KMS-11 (cell line): ENCODE data around the gene ZFHX2.

ENCODE experiments used
- H2AFZ ChIP-seq: fragments of 200-600 bp; sonication (generic); 2 replicates; pipeline ENCODE4 v1.6.1; 2016; ENCODE audit warnings: antibody characterized with exemption, mixed run types, low read depth
- H3K27ac ChIP-seq: fragments of 200-600 bp; sonication (generic); 2 replicates; pipeline ENCODE4 v1.6.1; 2016; ENCODE audit warnings: mild to moderate bottlenecking, mixed run types
- H3K27me3 ChIP-seq: fragments of 200-600 bp; sonication (generic); 2 replicates; pipeline ENCODE4 v1.6.1; 2017; ENCODE audit warnings: mild to moderate bottlenecking, low read depth, mixed run types, moderate library complexity; ENCODE audit not compliant: insufficient read depth
- H3K36me3 ChIP-seq: fragments of 200-600 bp; sonication (generic); 2 replicates; pipeline ENCODE4 v1.6.1; 2017; ENCODE audit warnings: mild to moderate bottlenecking, mixed run types; ENCODE audit not compliant: insufficient read depth
- H3K4me1 ChIP-seq: fragments of 200-600 bp; sonication (generic); 2 replicates; pipeline ENCODE4 v1.6.1; 2016; ENCODE audit warnings: mild to moderate bottlenecking, low read depth, mixed run types; ENCODE audit not compliant: poor library complexity, severe bottlenecking
- H3K4me2 ChIP-seq: fragments of 200-600 bp; sonication (generic); 2 replicates; pipeline ENCODE4 v1.7.0; 2016; ENCODE audit warnings: mild to moderate bottlenecking, mixed run types
- H3K4me3 ChIP-seq: fragments of 200-600 bp; sonication (generic); IDR thresholded peaks from 2 replicates; pipeline ENCODE4 v1.6.1; 2017; ENCODE audit warnings: low read depth, low read length, mixed read lengths; ENCODE audit not compliant: insufficient read depth
- H3K79me2 ChIP-seq: fragments of 200-600 bp; sonication (generic); 2 replicates; pipeline ENCODE4 v1.6.1; 2016; ENCODE audit warnings: low read depth, mixed run types; ENCODE audit not compliant: insufficient read depth
- H3K9ac ChIP-seq: fragments of 200-600 bp; sonication (generic); 2 replicates; pipeline ENCODE4 v1.6.1; 2016; ENCODE audit warnings: mild to moderate bottlenecking, mixed run types
- H4K20me1 ChIP-seq: fragments of 200-600 bp; sonication (generic); 2 replicates; pipeline ENCODE4 v1.6.1; 2016; ENCODE audit warnings: mild to moderate bottlenecking, mixed run types; ENCODE audit not compliant: insufficient read depth
- CTCF ChIP-seq: fragments of 200-600 bp; sonication (generic); conservative IDR thresholded peaks from 2 replicates; pipeline ENCODE4 v1.6.1; 2017; ENCODE audit warnings: low read depth, mild to moderate bottlenecking, antibody characterized with exemption, low read length, moderate library complexity, mixed read lengths

ZFHX2 gene

GRCh38 chr14:23578560-23579310 is 27.2 kb upstream of the ZFHX2 start, which contains the start of gene JPH4:
TSS of gene JPH4 (minus strand) at chr14:23578790. CDS start at chr14:23577453, 1,337 bp downstream.
- Histone ChIP-seq H3K27ac (no peak within 1 kb of the TSS), H3K4me1 (no peaks in the 10 kb centered on the region), H3K36me3 (no peaks in the 10 kb centered on the region), H3K27me3 (no peaks in the 10 kb centered on the region), H3K9ac (no peak within 1 kb of the TSS), H2AFZ (no peak within 1 kb of the TSS), H4K20me1 (no peaks in the 10 kb centered on the region), H3K4me2 (no peak within 1 kb of the TSS), H3K79me2 (no peaks in the 10 kb centered on the region), H3K4me3 (no peak within 1 kb of the TSS)
- no peak for TF ChIP-seq CTCF

- Histone ChIP-seq H3K36me3 (no peaks in the 10 kb centered on the region), H3K4me1 (no peaks in the 10 kb centered on the region), H3K4me3 (no peak overlapping the region), H3K27me3 (no peaks in the 10 kb centered on the region), H3K27ac (no peak overlapping the region), H4K20me1 (no peaks in the 10 kb centered on the region), H2AFZ (no peak overlapping the region), H3K4me2 (no peak overlapping the region), H3K79me2 (no peaks in the 10 kb centered on the region), H3K9ac (no peak overlapping the region)
- TF ChIP-seq CTCF: no peak
Observed at GRCh38 chr14:23577710-23578392, 26.3 kb upstream of the ZFHX2 start.

GRCh38 chr14:23577004-23577681 is 25.6 kb upstream of the ZFHX2 start:
- Histone ChIP-seq H3K9ac (no peak overlapping the region), H3K36me3 (no peaks in the 10 kb centered on the region), H3K4me2 (no peak overlapping the region), H2AFZ (no peak overlapping the region), H3K4me1 (no peaks in the 10 kb centered on the region), H4K20me1 (no peaks in the 10 kb centered on the region), H3K27me3 (no peaks in the 10 kb centered on the region), H3K79me2 (no peaks in the 10 kb centered on the region), H3K4me3 (no peak overlapping the region), H3K27ac (no peak overlapping the region)
- no peak for TF ChIP-seq CTCF

- Histone ChIP-seq H3K9ac (no peak overlapping the region), H3K36me3 (no peaks in the 10 kb centered on the region), H3K4me3 (no peak overlapping the region), H3K4me1 (peaks cover under 1% of the 10 kb centered on the region), H3K27me3 (no peaks in the 10 kb centered on the region), H3K4me2 (no peak overlapping the region), H3K27ac (no peak overlapping the region), H4K20me1 (no peaks in the 10 kb centered on the region), H2AFZ (no peak overlapping the region), H3K79me2 (no peaks in the 10 kb centered on the region)
- TF ChIP-seq CTCF: no peak
Observed at GRCh38 chr14:23573384-23574015, 21.9 kb upstream of the ZFHX2 start.
